Measurements from ENCODE around the gene TTYH2.

GRCh38 chr17:74204474-74204873, 8.9 kb upstream of the TTYH2 start:
- TF ChIP-seq ZNF331 (CRISPR knock-in tag; IDR thresholded peaks at IDR 0.05; ENCODE audit: low read depth) (no peak), CTCF (conservative IDR thresholded peaks at IDR 0.05; ENCODE audit: low read depth in 2 of 2) (no peak), EZH2 (IDR thresholded peaks at IDR 0.05; ENCODE audit: low read depth, unreplicated experiment) (no peak), POLR2AphosphoS5 (IDR thresholded peaks at IDR 0.05; ENCODE audit: low read depth) (no peak), REST (IDR thresholded peaks at IDR 0.05; ENCODE audit: unreplicated experiment) (no peak), NANOG (IDR thresholded peaks at IDR 0.05; ENCODE audit: borderline replicate concordance) (no peak), EZH2phosphoT487 (IDR thresholded peaks at IDR 0.05; ENCODE audit: unreplicated experiment) (no peak), CREB1 (CRISPR knock-in tag; IDR thresholded peaks at IDR 0.05; ENCODE audit: low read depth) (no peak), ZNF114 (CRISPR knock-in tag; IDR thresholded peaks at IDR 0.05) (no peak), ETS1 (IDR thresholded peaks at IDR 0.05) (no peak)
